NCI-H1694 treated with DMSO at 0.1 percent for 48 hours (cell line): ENCODE data around the gene DGCR8.
A peak's percentile ranks its signal among the peaks of the same experiment; 100 is the strongest.

Source experiments
- DNase-seq: peaks from one replicate; lab custom pipeline; 2025; lab: John Stamatoyannopoulos, UW

DGCR8 gene

GRCh38 chr22:20079745-20080444 is at the start of gene DGCR8:
DGCR8 (plus strand) TSS chr22:20080241; CDS start chr22:20085964, 5,723 bp downstream.
- peak; percentile 85 for DNase-seq

GRCh38 chr22:20031732-20032406 is 48.2 kb upstream of the DGCR8 start:
- DNase-seq: no peak

- no peak for DNase-seq
Measured at GRCh38 chr22:20032407-20032991, 47.5 kb upstream of the DGCR8 start.

- DNase-seq: no peak
Measured at GRCh38 chr22:20033045-20033706, 46.9 kb upstream of the DGCR8 start.

GRCh38 chr22:20034143-20034542 is 45.9 kb upstream of the DGCR8 start:
- no peak for DNase-seq

- DNase-seq: no peak
Measured at GRCh38 chr22:20035375-20036083, 44.5 kb upstream of the DGCR8 start.

GRCh38 chr22:20036084-20036482 is 44.0 kb upstream of the DGCR8 start:
- no peak for DNase-seq

- DNase-seq: no peak
Measured at GRCh38 chr22:20036535-20037392, 43.3 kb upstream of the DGCR8 start.

- no peak for DNase-seq
Measured at GRCh38 chr22:20037419-20037818, 42.6 kb upstream of the DGCR8 start.

- no peak for DNase-seq
Measured at GRCh38 chr22:20038574-20038973, 41.5 kb upstream of the DGCR8 start.

- DNase-seq: peak; percentile 32
Measured at GRCh38 chr22:20039683-20040325, 40.2 kb upstream of the DGCR8 start.

GRCh38 chr22:20040327-20041200 is 39.5 kb upstream of the DGCR8 start:
- no peak for DNase-seq

GRCh38 chr22:20043057-20043996 is 36.7 kb upstream of the DGCR8 start:
- DNase-seq: no peak

- DNase-seq: no peak
Measured at GRCh38 chr22:20043997-20044342, 36.1 kb upstream of the DGCR8 start.

GRCh38 chr22:20044495-20045151 is 35.4 kb upstream of the DGCR8 start:
- no peak for DNase-seq

GRCh38 chr22:20046730-20047129 is 33.3 kb upstream of the DGCR8 start:
- no peak for DNase-seq

- DNase-seq: no peak
Measured at GRCh38 chr22:20051927-20052308, 28.1 kb upstream of the DGCR8 start.
